Measurements from ENCODE around the gene TMEM185B. TPM values are rescaled to one million over a fixed set of nuclear protein-coding genes. Genes with fewer than 3 reads are reported as not detected.

Gene TMEM185B
- total RNA-seq, 1 donor from 2014 or later, result 29.5 TPM

- Histone ChIP-seq H3K27me3 (no peaks in the 10 kb centered on the region), H3K4me3 (peak overlapping the region; percentile 75 to 99), H3K9me3 (no peaks in the 10 kb centered on the region), H3K4me1 (peaks cover 54% of the 10 kb centered on the region), H3K27ac (peak overlapping the region; percentile 86), H3K36me3 (no peaks in the 10 kb centered on the region)
- DNase-seq (ENCODE audit: extremely low spot score in 2 of 2), result no peak
- no peak for TF ChIP-seq POLR2A (IDR thresholded peaks at IDR 0.05)
- no peak for TF ChIP-seq POLR2AphosphoS5 (IDR thresholded peaks at IDR 0.05; ENCODE audit: insufficient read depth in 1 of 2, low read depth in 1 of 2)
- no peak for TF ChIP-seq CTCF (IDR thresholded peaks at IDR 0.05)
- intact Hi-C loops (cut with DNase I), result no loop called here
These were observed 28.7 kb upstream of the TMEM185B start for GRCh38 chr2:120251880-120252224.

- intact Hi-C loops (cut with DNase I), result no loop called here
- no peaks in the 10 kb centered on the region for H3K9me3 ChIP-seq
- H3K4me3 ChIP-seq, result no peak overlapping the region
- H3K4me1 ChIP-seq, result peaks cover 54% of the 10 kb centered on the region
- TF ChIP-seq CTCF (IDR thresholded peaks at IDR 0.05), result no peak
- TF ChIP-seq POLR2A (IDR thresholded peaks at IDR 0.05), result no peak
- H3K36me3 ChIP-seq, result no peaks in the 10 kb centered on the region
- no peak for DNase-seq (ENCODE audit: extremely low spot score in 2 of 2)
- no peak overlapping the region for H3K27ac ChIP-seq
- no peaks in the 10 kb centered on the region for H3K27me3 ChIP-seq
These were observed 27.9 kb upstream of the TMEM185B start for GRCh38 chr2:120251078-120251477.

GRCh38 chr2:120250640-120251039, 27.4 kb upstream of the TMEM185B start:
- no peak overlapping the region for H3K4me3 ChIP-seq
- no peaks in the 10 kb centered on the region for H3K9me3 ChIP-seq
- no peaks in the 10 kb centered on the region for H3K36me3 ChIP-seq
- DNase-seq (ENCODE audit: extremely low spot score in 2 of 2), result no peak
- H3K27ac ChIP-seq, result no peak overlapping the region
- no peaks in the 10 kb centered on the region for H3K27me3 ChIP-seq
- intact Hi-C loops (cut with DNase I), result no loop called here
- no peak for TF ChIP-seq CTCF (IDR thresholded peaks at IDR 0.05)
- no peak for TF ChIP-seq POLR2AphosphoS5 (IDR thresholded peaks at IDR 0.05; ENCODE audit: insufficient read depth in 1 of 2, low read depth in 1 of 2)
- peaks cover 54% of the 10 kb centered on the region for H3K4me1 ChIP-seq

GRCh38 chr2:120247851-120248250, 24.7 kb upstream of the TMEM185B start:
- H3K4me3 ChIP-seq, result no peak overlapping the region
- H3K36me3 ChIP-seq, result no peaks in the 10 kb centered on the region
- no peak overlapping the region for H3K27ac ChIP-seq
- H3K9me3 ChIP-seq, result no peaks in the 10 kb centered on the region
- intact Hi-C loops (cut with DNase I), result no loop called here
- no peak for TF ChIP-seq POLR2A (IDR thresholded peaks at IDR 0.05)
- no peak for TF ChIP-seq POLR2AphosphoS5 (IDR thresholded peaks at IDR 0.05; ENCODE audit: insufficient read depth in 1 of 2, low read depth in 1 of 2)
- no peak for TF ChIP-seq CTCF (IDR thresholded peaks at IDR 0.05)
- DNase-seq (ENCODE audit: extremely low spot score in 2 of 2), result no peak
- no peaks in the 10 kb centered on the region for H3K27me3 ChIP-seq
- H3K4me1 ChIP-seq, result peaks cover 54% of the 10 kb centered on the region

- no peaks in the 10 kb centered on the region for H3K27me3 ChIP-seq
- no peaks in the 10 kb centered on the region for H3K9me3 ChIP-seq
- no peak overlapping the region for H3K4me3 ChIP-seq
- no peak for DNase-seq (ENCODE audit: extremely low spot score in 2 of 2)
- peaks cover 50% of the 10 kb centered on the region for H3K4me1 ChIP-seq
- no peak for TF ChIP-seq POLR2A (IDR thresholded peaks at IDR 0.05)
- TF ChIP-seq POLR2AphosphoS5 (IDR thresholded peaks at IDR 0.05; ENCODE audit: insufficient read depth in 1 of 2, low read depth in 1 of 2), result no peak
- no peak for TF ChIP-seq CTCF (IDR thresholded peaks at IDR 0.05)
- intact Hi-C loops (cut with DNase I), result no loop called here
- H3K36me3 ChIP-seq, result no peaks in the 10 kb centered on the region
- peak overlapping the region; percentile 52 for H3K27ac ChIP-seq
These were observed 23.5 kb upstream of the TMEM185B start for GRCh38 chr2:120246546-120247300.
